Measurements from ENCODE around the gene PRKCG.
A peak's percentile ranks its signal among the peaks of the same experiment; 100 is the strongest.

PRKCG gene

DNA sequence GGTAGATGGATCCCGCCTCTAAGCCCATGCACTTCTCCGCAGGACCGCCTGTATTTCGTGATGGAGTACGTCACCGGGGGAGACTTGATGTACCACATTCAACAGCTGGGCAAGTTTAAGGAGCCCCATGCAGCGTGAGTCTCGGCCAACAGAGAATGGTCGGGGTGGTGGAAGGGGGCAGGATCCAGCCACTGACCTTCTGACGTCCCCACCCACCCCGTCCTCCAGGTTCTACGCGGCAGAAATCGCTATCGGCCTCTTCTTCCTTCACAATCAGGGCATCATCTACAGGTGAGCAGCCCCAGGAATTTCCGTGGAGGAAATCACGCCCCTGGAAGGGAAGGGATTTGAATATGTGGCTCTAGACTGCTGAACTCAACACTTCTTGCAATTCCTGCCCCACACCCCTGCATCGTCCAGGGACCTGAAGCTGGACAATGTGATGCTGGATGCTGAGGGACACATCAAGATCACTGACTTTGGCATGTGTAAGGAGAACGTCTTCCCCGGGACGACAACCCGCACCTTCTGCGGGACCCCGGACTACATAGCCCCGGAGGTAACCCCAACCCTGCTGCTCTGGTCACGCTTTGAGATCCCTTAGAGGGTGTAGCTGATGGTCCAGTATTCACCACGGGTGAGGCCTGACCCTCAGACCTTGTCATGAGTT is 18.3 kb downstream of the PRKCG start:
- no peak for DNase-seq

DNA sequence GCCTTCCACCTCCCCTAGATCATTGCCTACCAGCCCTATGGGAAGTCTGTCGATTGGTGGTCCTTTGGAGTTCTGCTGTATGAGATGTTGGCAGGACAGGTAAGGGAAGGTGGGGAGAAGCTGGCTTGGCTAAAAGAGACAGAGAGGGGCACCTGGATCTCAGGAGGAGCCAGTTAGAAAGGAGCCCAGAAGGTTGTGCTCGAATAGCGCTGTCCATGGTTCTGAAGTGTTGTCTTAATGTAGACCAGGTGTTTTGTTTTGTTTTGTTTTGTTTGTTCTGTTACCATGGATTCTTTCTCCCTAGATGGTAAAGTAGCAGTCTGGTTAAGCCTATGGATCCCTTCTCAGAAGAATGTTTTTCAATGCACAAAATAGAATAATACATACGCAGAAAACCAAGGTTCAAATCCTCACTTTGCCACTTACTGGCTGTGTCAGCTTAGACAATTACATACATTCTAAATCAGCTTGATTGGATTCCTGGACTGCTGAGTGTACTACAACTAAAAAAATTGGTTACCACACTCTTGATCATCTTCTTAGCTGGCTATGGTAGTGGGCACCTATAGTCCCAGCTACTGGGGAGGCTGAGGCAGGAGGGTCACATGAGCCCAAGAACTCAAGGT is 21.2 kb downstream of the PRKCG start:
- DNase-seq, result no peak

DNA sequence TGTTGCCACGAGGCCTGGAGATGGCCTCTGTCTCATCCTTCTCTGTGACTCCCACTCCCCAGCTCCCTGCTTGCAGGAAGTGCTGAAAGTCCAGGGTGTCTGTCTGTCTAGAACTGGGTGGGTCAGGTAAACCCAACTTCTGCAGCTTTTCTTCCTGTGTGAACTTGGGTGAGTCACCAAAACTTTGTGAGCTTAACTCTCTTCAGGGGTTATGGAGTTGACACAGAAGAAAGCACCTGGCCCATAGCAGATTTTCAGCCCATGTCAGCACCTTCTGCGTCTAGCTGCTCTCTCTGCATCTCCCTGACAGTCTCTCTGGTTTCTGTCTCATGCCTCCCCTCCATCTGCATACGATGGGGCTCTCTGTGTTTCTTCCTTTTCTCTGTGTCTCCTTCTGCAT is 22.9 kb downstream of the PRKCG start:
- DNase-seq, result no peak

DNA sequence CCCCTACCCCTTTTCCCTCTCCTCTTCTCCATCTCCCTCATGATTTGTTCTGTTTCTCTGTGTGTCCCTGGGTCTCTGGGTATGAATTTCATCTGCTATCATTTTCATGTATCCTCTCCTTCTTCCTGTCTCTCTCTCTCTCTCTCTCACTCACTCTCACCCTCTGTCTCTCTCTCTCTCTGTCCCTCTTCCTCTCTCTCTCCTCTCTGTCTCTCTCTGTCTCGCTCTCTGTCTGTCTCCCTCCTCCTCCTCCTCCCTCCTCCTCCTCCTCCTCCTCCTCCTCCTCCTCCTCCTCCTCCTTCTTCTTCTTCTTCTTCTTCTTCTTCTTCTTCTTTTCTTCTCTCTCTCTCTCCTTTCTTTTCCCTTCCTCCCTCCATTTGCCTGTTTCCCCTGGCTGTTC is 23.8 kb downstream of the PRKCG start:
- DNase-seq, result no peak

DNA sequence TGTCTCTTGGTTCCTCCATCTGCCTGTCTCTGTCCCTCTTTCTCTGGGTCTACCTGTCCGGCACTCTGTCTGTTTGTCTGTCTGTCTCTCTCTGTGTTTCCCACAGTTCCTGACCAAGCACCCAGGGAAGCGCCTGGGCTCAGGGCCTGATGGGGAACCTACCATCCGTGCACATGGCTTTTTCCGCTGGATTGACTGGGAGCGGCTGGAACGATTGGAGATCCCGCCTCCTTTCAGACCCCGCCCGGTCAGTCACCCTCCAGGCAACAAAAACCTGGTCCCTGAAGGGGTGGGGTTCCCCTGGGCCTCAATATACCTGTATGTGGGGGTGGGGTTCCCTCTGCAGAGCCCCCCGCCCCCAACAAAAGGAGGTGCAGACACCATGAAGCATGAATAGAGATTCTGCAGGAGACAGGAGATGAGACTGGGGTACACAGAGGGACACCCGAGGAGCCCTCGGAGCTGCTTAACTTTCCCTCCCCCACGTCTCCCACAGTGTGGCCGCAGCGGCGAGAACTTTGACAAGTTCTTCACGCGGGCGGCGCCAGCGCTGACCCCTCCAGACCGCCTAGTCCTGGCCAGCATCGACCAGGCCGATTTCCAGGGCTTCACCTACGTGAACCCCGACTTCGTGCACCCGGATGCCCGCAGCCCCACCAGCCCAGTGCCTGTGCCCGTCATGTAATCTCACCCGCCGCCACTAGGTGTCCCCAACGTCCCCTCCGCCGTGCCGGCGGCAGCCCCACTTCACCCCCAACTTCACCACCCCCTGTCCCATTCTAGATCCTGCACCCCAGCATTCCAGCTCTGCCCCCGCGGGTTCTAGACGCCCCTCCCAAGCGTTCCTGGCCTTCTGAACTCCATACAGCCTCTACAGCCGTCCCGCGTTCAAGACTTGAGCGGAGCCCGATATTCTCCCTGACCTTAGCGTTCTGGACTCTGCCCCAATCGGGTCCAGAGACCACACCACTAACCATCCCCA is 24.5 kb downstream of the PRKCG start:
- peak; percentile 38 to 71 for DNase-seq

DNA sequence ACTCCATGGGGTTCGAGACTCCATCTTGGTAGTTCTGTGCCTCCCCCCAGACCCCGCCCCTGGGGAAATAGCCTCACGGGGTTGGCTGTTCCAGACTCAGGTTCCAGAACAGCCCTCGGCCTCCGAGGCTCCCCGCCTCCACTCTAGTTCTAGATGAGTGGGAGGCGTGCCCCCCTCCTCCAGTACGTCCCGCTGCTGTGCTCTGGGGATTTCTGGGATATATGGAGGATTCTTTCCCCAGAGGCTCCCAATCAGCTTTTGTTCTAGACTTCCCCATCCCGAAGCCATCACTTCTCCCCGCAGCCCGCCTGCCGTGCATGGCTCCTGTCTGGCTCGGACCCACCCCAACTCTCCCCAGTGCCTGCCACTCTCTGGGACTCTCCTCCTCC is 25.2 kb downstream of the PRKCG start:
- no peak for DNase-seq

DNA sequence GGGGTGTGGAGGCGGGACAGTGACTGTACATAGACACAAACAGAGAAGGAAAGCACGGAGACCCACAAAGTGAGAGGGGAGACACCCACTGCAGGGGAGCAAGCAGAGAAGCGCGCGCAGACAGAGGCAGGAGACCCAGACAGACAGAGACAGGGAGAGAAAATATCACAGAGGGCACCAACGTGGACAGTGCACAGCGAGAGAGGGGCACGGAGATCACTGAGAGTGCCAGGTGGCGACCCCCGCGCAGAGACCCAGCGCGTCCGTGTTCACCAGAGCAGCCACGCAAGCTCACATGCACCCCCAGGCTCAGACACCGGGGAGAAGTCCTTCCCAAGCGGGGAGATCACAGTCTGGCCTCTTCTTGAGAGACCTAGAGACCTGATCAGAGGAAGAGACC is 25.7 kb downstream of the PRKCG start:
- no peak for DNase-seq

DNA sequence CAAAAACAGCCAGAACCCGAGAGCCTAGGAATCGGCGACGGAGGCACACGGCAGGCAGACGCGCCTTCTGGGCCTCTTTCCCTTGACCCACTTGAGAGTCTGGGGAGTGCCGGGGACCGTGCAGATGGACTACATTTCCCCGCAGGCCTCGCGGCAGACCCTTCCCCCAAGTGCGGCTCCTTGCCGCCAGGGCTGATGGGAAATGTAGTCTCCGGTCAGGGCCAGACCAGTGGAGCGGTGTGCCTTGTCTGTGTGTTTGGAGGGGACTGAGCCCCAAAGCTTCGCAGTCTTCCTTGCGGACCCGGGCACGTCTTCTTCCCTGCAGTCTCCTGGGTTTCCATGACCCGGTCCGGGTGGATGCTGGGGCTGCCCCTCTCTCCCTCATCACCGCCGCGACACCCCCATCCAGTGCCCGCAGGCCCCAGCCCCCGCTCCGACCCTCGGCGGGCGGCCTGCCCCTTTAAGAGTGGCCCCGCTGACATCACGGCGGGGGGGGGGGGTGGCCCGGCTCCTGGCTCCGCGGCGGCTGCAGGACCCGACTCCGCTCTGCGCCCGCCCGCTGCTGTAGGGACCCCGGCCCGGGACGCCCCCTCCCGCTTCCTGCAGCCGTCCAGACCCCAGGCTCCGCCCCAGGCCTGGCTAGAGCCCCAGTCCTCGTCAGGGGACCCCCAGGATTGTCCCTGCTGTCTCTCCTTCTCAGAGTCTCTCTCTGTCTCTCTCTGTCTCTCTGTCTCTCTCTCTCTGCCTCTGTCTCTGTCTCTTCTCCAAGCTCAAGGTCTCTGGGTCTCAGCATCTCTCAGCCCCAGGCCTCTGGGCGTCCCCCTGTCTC is 26.3 kb downstream of the PRKCG start:
- peak; percentile 39 for DNase-seq

DNA sequence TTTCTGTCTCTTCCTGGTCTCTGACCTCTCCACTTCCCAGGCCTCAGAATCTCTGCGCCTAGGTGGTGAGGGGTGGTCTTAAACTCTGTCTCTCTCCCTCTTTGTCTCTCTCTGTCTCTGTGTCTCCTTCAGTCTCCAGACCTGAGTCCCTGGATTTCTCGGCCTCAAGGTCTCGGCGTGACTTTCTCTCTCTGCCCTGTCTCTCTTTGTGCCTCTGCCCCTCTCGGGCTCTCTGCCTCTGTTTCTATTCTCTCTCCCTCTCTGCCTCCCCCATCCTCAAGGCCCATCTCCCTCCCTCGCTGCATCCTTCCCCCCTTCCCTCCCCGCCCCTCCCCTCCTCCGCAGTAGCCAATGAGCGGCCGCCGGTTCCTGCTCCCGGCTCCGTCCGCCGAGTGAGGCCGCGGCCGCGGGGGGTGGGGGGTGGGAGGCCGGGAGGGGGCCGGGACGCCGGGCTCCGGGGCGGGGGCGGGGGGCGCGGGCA is 27.0 kb downstream of the PRKCG start, which contains the start of gene CACNG7:
Gene CACNG7 (plus strand): TSS at position 344 of the 481 bp plus-strand sequence. CDS start 3,554 bp downstream, outside the sequence.
- DNase-seq, result no peak

DNA sequence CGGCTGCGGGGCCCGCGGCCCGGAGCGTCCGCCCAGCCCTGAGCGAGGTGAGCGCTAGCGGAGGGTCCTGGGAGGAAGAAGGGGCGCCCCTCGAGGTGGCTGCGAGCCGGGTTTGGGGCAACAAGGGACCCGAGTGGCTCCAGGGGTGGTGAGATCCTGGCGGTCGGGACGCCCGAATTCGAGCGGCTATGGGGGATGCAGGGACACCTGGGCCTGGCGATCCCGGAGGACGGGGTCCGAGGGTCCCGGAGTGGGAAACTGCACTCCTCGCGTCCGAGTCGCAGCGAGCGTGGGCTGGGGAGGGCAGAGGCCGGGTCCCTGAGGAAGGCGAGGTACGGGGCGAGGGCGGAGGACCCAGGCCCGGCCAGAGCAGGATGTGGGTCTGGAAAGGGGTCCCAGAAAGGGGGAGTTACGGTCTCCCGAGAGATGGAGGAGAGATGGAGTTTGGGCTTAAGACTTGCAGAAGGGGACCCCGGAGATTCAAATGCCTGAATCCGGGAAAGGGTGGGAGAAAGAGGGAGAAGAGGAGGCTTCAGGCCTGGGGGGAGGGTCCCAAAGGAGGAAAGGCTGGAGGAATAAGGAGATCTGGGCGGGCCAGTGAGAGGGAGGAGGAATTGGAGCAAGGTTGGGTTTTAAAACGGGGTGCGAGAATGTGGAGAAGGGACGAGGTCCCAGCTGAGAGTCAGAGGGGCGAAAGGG is 27.6 kb downstream of the PRKCG start:
- DNase-seq, result no peak

DNA sequence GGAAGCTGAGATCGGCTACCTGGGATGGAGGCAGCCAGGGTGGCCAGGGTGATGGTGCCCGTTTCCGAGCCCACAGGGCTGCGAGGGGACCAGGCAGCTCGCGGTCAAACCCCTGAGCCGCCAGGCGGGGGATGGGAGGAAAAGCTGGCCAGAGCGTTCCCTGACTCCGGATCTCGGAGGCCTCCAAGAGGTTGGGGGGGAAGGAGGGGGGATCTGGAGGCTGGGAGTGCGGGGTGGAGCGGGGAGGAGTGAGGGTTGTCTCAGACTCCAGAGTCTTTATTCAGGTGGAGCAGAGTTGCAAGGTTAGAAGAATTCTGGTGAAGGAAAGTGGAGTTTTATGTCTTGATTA is 28.1 kb downstream of the PRKCG start:
- DNase-seq, result no peak

DNA sequence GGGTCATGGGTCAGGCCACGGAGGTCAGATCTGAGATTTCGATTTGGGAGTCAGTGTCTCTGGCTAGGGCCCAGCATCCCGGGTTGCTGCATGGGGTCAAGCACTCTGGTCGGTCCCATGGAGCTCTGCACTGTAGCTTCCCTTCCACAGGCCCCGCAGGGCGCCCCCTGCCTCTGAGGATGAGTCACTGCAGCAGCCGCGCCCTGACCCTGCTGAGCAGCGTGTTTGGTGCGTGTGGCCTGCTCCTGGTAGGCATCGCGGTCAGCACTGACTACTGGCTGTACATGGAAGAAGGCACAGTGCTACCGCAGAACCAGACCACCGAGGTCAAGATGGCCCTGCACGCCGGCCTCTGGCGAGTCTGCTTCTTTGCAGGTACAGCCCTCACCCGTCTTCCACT is 30.7 kb downstream of the PRKCG start:
- DNase-seq, result no peak

DNA sequence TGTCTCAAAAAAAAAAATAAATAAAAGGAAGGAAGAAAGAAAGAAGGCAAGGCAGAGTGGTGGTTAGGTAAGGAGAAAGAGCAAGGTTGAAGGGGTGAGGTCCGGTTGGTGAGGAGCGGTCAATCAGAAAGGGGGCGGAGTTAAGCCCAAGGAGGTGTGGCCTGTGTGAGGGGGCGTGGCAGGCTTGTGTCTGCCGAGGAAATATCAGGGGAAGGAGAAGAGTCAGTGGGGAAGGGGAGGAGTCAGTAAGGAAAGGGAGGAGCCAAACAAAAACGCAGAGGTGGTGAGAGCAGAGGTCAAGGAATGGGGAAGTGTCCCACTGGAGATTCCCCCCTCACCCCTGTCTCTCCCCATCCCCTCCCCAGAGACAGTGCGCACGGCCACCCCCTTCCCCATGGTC is 33.0 kb downstream of the PRKCG start:
- no peak for DNase-seq

DNA sequence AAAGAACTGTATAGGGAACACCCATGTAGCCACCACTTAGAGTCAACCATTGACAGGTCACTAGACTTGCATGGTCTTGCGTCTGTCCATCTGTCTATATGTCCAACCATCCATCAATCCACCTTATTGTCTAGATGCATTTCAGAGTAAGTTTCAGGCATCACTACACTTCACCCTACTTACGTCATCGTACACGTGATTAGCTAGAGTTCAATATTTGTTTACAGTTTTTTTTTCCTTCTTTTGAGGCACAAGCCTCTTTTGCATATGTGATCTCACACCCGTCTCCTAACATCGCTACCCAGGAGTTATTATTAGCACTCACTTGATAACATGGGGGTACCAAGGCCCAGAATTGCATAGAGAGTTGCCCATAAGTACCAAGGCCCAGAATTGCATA is 34.0 kb downstream of the PRKCG start:
- no peak for DNase-seq

DNA sequence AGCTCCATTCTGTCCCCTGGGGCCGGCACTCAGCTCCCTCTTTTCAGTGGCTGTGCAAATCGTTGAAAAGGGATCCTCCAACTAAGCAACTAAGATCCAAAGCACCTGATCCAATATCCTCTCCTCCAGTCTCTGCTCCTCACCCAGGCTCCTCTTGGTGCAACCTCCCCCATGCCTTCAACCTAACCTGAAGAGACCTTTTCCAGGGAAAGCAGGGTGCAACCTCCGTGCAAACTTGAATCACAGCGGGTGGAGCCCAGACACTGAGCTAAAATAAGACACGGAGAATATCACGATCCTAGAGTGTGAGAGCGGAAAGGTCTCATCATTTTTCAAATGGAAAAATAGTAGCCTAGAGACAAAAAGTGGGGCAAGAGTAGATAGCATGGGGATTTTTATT is 35.4 kb downstream of the PRKCG start:
- no peak for DNase-seq

DNA sequence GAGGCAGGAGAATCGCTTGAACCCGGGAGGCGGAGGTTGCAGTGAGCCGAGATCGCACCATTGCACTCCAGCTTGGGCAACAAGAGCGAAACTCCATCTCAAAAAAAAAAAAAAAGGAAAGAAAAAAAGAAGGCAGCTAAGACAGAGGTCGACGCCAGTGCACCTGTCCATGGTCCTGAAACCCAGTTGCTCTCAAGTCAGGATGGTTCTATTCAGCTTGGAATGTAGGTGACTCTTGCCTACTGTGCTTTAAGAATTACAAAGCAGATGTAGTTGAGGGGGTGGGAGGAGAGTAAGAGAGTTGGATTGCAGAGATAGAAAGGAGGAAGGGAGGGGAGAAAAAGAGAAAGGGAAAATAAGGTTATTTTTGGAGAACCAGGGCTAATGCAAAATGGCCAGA is 45.7 kb downstream of the PRKCG start:
- peak in 1 of 2 experiments; percentile 16 for DNase-seq

DNA sequence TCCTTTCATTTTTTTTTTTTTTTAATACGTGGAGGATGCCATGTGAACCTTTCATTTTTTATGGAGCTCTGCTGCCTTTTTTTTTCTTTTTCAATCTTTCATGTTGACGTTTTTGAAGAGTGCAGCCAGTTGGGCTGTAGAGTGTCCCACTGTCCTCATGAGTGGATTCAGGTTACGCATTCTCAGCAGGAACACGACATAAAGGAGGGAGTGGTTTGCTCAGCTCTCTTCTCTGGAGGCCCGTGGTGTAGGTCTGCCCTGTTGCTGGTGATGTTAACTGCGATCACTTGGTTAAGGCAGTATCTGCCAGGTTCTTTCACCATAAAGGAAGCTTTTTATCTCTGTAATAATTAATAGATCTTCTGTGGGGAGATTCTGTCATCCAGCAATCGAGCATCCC is 54.0 kb downstream of the PRKCG start:
- no peak for DNase-seq

DNA sequence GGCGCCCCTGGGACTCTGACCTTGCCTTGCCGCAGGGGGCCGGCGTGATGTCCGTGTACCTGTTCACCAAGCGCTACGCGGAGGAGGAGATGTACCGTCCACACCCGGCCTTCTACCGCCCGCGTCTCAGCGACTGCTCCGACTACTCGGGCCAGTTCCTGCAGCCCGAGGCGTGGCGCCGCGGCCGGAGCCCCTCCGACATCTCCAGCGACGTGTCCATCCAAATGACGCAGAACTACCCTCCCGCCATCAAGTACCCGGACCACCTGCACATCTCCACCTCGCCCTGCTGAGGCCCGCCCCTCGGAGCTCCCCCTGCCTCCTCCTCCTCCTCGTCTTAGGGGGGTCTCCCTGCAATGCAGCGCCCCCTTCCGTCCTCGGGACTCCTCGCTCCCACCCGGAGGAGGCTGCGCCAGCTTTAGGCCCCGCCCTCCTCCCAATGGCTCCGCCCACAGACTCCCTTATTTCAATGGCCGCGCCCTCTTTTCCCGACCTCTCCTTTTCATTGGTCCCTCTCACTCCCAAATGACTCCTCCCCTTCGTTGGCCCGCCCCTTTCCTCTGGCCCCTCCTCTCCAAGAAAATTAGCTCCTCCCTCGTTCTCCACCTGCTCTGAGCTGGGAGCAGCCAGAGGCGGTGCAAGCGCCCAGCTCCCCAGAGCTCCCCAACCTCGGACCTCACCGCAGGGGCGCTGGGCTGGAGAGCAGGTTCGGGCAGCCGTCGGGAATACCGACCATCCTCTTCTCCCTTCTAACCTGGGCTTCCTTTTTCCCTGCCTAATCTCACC is 60.2 kb downstream of the PRKCG start:
- no peak for DNase-seq

DNA sequence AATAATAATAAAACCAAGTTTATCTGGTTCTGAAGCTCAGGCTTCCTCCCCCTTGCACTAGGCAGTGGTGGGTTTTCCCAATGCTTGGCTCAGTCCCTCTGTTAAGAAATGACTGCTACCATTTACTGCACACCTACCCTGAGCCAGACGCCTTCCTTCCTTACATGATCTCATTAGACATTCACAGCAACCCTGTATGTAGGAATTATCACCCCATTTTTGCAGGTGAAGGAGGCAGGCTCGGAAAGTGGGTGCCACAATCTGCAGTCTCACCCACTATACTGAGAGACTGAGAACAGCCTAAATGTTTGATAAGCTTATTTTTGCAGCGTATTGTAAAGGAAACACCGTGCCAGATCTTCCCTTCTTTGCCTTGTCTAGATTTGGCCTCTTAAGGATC is 62.4 kb downstream of the PRKCG start:
- DNase-seq, result no peak

DNA sequence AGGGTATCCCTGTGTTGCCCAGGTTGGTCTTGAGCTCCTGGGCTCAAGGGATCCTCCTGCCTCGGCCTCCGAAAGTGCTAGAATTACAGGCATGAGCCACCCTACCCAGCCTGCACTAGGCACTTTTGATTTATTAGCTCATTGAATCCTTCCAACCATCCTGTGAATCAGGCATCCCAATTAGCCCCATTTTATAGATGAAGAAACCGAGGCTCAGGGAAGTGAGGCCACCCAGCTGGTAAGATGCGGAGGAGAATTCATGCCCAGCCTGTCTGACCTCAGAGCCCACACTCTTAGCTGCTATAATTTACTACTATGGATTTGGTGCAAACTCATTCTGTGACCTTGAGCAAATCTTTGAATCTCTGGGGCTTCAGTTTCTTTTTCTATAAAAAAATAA is 62.9 kb downstream of the PRKCG start:
- DNase-seq, result no peak

DNA sequence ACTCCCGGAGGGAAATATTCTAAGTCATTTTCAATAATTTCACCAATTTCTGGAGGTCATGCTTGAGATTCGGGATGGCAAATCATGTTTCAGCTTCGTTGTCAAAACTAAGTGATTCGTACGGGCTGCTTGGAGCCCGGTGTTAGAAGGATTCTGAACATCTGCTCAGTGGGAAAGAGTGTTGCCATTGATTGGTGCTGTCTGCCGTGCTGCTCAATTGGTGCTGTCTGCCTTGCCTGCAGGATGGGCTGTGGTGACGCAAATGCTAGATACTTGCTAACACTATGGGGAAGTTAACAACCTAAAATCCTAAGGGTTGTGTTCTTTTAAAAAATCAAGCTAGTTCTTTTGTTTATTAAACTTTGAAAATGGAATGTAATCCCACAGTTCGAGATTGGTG is 63.4 kb downstream of the PRKCG start:
- no peak for DNase-seq

Data from stimulated activated CD4-positive, alpha-beta T cell treated with anti-CD3 and anti-CD28 coated beads, Interleukin-4, amount 100 ng/mL, for 4 hours (primary cell).